Neural cell (in vitro differentiated cells): ENCODE results near the gene TPSD1.

Experiments
- SMC3 ChIP-seq: fragments of 450-650 bp; conservative IDR thresholded peaks from 2 replicates; pipeline ENCODE4 v1.6.1; 2014; ENCODE audit warnings: antibody characterized with exemption, mild to moderate bottlenecking, moderate library complexity; ENCODE audit not compliant: poor library complexity
- TF ChIP-seq, protein P1 (sequence below): fragments of 450-650 bp; IDR thresholded peaks from 2 replicates; pipeline ENCODE4 v1.5.1; 2014; ENCODE audit warnings: antibody characterized with exemption, mild to moderate bottlenecking, moderate library complexity; ENCODE audit not compliant: poor library complexity, severe bottlenecking

DNA sequence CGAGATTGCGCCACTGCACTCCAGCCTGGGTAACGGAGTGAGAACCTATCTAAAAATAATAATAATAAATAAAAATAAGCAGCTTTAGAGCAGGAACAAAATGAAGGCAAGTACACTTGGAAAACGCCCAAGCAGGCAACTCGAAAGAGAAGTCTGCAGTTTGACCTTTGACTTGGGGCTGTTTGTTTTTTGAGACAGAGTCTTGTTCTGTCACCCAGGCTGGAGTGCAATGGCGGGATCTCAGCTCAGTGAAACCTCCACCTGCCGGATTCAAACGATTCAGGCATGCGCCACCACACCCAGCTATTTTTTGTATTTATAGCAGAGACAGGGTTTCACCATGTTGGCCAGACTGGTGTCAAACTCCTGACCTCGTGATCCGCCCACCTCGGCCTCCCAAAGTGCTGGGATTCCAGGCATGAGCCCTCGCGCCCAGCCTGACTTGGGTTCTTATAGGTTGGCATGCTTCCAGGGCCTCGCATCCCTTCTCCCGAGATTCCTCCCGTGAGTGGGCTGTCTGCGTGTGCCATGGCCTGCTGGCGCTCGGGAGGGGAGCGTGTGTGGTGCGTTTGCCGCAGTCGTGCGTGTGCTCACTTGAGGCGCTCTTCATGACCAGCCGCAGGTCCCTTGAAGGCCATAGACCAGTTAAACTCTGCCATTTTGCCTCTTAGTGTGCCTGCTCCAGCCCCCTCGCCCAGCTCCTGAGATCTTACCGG, 35.1 kb downstream of the TPSD1 start:
- TF ChIP-seq, protein P1, sequence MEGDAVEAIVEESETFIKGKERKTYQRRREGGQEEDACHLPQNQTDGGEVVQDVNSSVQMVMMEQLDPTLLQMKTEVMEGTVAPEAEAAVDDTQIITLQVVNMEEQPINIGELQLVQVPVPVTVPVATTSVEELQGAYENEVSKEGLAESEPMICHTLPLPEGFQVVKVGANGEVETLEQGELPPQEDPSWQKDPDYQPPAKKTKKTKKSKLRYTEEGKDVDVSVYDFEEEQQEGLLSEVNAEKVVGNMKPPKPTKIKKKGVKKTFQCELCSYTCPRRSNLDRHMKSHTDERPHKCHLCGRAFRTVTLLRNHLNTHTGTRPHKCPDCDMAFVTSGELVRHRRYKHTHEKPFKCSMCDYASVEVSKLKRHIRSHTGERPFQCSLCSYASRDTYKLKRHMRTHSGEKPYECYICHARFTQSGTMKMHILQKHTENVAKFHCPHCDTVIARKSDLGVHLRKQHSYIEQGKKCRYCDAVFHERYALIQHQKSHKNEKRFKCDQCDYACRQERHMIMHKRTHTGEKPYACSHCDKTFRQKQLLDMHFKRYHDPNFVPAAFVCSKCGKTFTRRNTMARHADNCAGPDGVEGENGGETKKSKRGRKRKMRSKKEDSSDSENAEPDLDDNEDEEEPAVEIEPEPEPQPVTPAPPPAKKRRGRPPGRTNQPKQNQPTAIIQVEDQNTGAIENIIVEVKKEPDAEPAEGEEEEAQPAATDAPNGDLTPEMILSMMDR = no peak
- no peak for TF ChIP-seq SMC3
